IPS-11a (cell line): ENCODE results near the gene MLLT3.

Source experiments
- H3K4me3 ChIP-seq: one replicate; pipeline ENCODE4 v1.5.1; 2013; ENCODE audit warnings: low read depth, low read length, control low read depth

MLLT3 gene

GRCh38 chr9:20559231-20559890 is 62.9 kb downstream of the MLLT3 start:
- H3K4me3 ChIP-seq, result no peak overlapping the region

- H3K4me3 ChIP-seq, result no peak overlapping the region
These were observed 63.7 kb downstream of the MLLT3 start for GRCh38 chr9:20558566-20559016.

- no peak overlapping the region for H3K4me3 ChIP-seq
These were observed 64.3 kb downstream of the MLLT3 start for GRCh38 chr9:20557890-20558565.

GRCh38 chr9:20557285-20557684 is 65.0 kb downstream of the MLLT3 start:
- H3K4me3 ChIP-seq, result no peak overlapping the region

GRCh38 chr9:20553558-20554149 is 68.6 kb downstream of the MLLT3 start:
- H3K4me3 ChIP-seq, result no peak overlapping the region

GRCh38 chr9:20552874-20553557 is 69.3 kb downstream of the MLLT3 start:
- H3K4me3 ChIP-seq, result no peak overlapping the region

GRCh38 chr9:20551835-20552234 is 70.5 kb downstream of the MLLT3 start:
- H3K4me3 ChIP-seq, result no peak overlapping the region

GRCh38 chr9:20551236-20551635 is 71.1 kb downstream of the MLLT3 start:
- H3K4me3 ChIP-seq, result no peak overlapping the region

- H3K4me3 ChIP-seq, result no peak overlapping the region
These were observed 72.0 kb downstream of the MLLT3 start for GRCh38 chr9:20550326-20550725.

- H3K4me3 ChIP-seq, result no peak overlapping the region
These were observed 73.2 kb downstream of the MLLT3 start for GRCh38 chr9:20549053-20549452.

GRCh38 chr9:20545023-20545622 is 77.2 kb downstream of the MLLT3 start:
- no peak overlapping the region for H3K4me3 ChIP-seq

GRCh38 chr9:20540169-20540863 is 82.0 kb downstream of the MLLT3 start:
- no peak overlapping the region for H3K4me3 ChIP-seq

GRCh38 chr9:20538956-20539355 is 83.3 kb downstream of the MLLT3 start:
- no peak overlapping the region for H3K4me3 ChIP-seq

- no peak overlapping the region for H3K4me3 ChIP-seq
These were observed 84.2 kb downstream of the MLLT3 start for GRCh38 chr9:20538092-20538491.

GRCh38 chr9:20537294-20537693 is 85.0 kb downstream of the MLLT3 start:
- no peak overlapping the region for H3K4me3 ChIP-seq

GRCh38 chr9:20532584-20532983 is 89.7 kb downstream of the MLLT3 start:
- H3K4me3 ChIP-seq, result no peak overlapping the region

- no peak overlapping the region for H3K4me3 ChIP-seq
These were observed 92.5 kb downstream of the MLLT3 start for GRCh38 chr9:20529837-20530236.

GRCh38 chr9:20528253-20528652 is 94.0 kb downstream of the MLLT3 start:
- H3K4me3 ChIP-seq, result no peak overlapping the region

- H3K4me3 ChIP-seq, result no peak overlapping the region
These were observed 95.6 kb downstream of the MLLT3 start for GRCh38 chr9:20526500-20527319.

- no peak overlapping the region for H3K4me3 ChIP-seq
These were observed 97.5 kb downstream of the MLLT3 start for GRCh38 chr9:20524776-20525175.
